Measurements from ENCODE around the gene TMEM201. TPM values are rescaled to one million over a fixed set of nuclear protein-coding genes. Genes with fewer than 3 reads are reported as not detected.

The TMEM201 gene
- total and polyA plus RNA-seq, 9 of the 15 experiments (the other 6 are each of a cell fraction or from before 2014, with no cell fraction given) = 0.42 to 51.3 (median 7.4) TPM

DNA sequence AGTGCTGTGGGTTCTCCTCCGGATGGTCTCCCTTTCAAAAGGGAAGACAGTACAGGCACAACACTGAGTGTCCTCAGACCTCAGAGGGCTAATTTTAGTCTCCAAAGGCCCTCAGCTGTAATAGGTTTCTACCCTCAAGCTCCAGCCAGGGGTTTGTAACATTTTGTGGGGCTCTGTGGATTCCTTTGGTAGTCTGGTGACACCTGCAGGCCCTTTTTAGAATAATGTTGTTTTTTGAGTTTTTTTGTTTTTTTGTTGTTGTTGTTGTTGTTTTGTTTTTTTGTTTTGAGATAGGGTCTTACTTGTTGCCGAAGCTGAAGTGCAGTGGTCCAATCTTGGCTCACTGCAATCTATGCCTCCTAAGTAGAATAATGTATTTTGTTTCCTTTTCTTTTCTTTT, 15.0 kb upstream of the TMEM201 start:
- no peak for DNase-seq (ENCODE audit: extremely low read depth in 1 of 4, low spot score in 3 of 4)
- H3K4me1 ChIP-seq (replicated peaks in 1 of 2; ENCODE audit: control insufficient read depth in 2 of 2, insufficient read depth in 2 of 2, low read length in 2 of 2) = no peaks in the 10 kb centered on the region
- H3K9me1 ChIP-seq (ENCODE audit: control insufficient read depth, insufficient read depth, low read length) = no peaks in the 10 kb centered on the region
- H3K9ac ChIP-seq (ENCODE audit: insufficient read depth in 1 of 2, low read depth in 2 of 2, low read length in 2 of 2) = no peak overlapping the region
- H3K79me2 ChIP-seq (ENCODE audit: control insufficient read depth, insufficient read depth, low read length) = no peaks in the 10 kb centered on the region
- no peaks in the 10 kb centered on the region for H4K20me1 ChIP-seq (replicated peaks; ENCODE audit: control insufficient read depth, insufficient read depth, low read length)
- WGBS (ENCODE audit: insufficient coverage, low coverage, missing lambda C conversion rate) = 100% methylated on average over 2 of the region's 2 CpGs
- peaks cover 65% of the 10 kb centered on the region for H3K36me3 ChIP-seq (ENCODE audit: control insufficient read depth, insufficient read depth, low read length)
- H3K4me3 ChIP-seq = no peak overlapping the region
- H3K9me3 ChIP-seq (replicated peaks; ENCODE audit: control insufficient read depth, insufficient read depth, low read depth, low read length) = no peaks in the 10 kb centered on the region
- H3K27ac ChIP-seq (ENCODE audit: extremely low read depth, low read depth, low read length) = no peak overlapping the region
- H3K4me2 ChIP-seq (ENCODE audit: insufficient read depth, low read length) = no peak overlapping the region
- ATAC-seq = 0 out of 3 replicates have a peak, but pooled peaks have one; percentile 42
- intact Hi-C loops (cut with micrococcal nuclease) = loop anchor here (1.0 kb wide), 1 partner anchor 78 kb away; no protein-coding TSS in a partner anchor
- POLR2A ChIA-PET = interaction anchor here (0.5 to 1.2 kb wide), 5 partner anchors 17 to 310 kb away, joined by 3 read pairs; no protein-coding TSS in a partner anchor
- in situ Hi-C loops (cut with MboI) = no loop called here
- CTCF ChIA-PET (ENCODE audit: low intra/inter-chr PET ratio) = interaction anchor here (0.6 to 3.8 kb wide), 5 partner anchors 74 to 306 kb away, joined by 4 to 40 read pairs (median 5); no protein-coding TSS in a partner anchor
- BruUV-seq (replicated peaks) = no TSS peak
- H3K27me3 ChIP-seq (ENCODE audit: control insufficient read depth in 2 of 2, insufficient read depth in 2 of 2, low read length in 2 of 2) = no peaks in the 10 kb centered on the region
- no peak overlapping the region for H2AFZ ChIP-seq (ENCODE audit: low read depth, low read length)
- 0 out of 2 replicates have a peak, but pooled peaks have one; percentile 48 for TF ChIP-seq ARID2 (IDR thresholded peaks at IDR 0.05)
- TF ChIP-seq RAD21 (CRISPR knock-in tag; conservative IDR thresholded peaks at IDR 0.05 in 1 of 2, IDR thresholded peaks at IDR 0.05 in 1 of 2) = peak; percentile 15 to 56
- TF ChIP-seq PHB2 (IDR thresholded peaks at IDR 0.05; ENCODE audit: low read depth) = 0 out of 2 replicates have a peak, but pooled peaks have one; percentile 38
- no peak for TF ChIP-seq POLR2AphosphoS5 (IDR thresholded peaks at IDR 0.05; ENCODE audit: control insufficient read depth, insufficient read depth, low read depth, low read length)
- TF ChIP-seq ZNF384 (IDR thresholded peaks at IDR 0.05; ENCODE audit: low read depth, low read length) = peak; percentile 47
- TF ChIP-seq FOXK2 (conservative IDR thresholded peaks at IDR 0.05 in 1 of 2, IDR thresholded peaks at IDR 0.05 in 1 of 2; ENCODE audit: low read depth in 2 of 2) = peak; percentile 50 to 59; a peak in 1 of 4 replicates
- peak; percentile 25; the same call in 1 of the 2 replicates for TF ChIP-seq CC2D1A (IDR thresholded peaks at IDR 0.05)
- peak; percentile 39 to 65 (median 41); a peak in 4 of 6 replicates for TF ChIP-seq CTCF (IDR thresholded peaks at IDR 0.05 in 2 of 3, conservative IDR thresholded peaks at IDR 0.05 in 1 of 3; ENCODE audit: insufficient read depth in 2 of 3, low read depth in 1 of 3, low read length in 3 of 3)
- no peak for TF ChIP-seq ZBED1 (IDR thresholded peaks at IDR 0.05)
- TF ChIP-seq REST (IDR thresholded peaks at IDR 0.05; ENCODE audit: borderline replicate concordance) = peak; percentile 35; the same call in 1 of the 2 replicates
- no peak for TF ChIP-seq REST (CRISPR knock-in tag; IDR thresholded peaks at IDR 0.05; ENCODE audit: low read depth)
- peak; percentile 6 for FAIRE-seq

Measured in K562 (cell line).